Body of pancreas (tissue), 4 donors: ENCODE data around the gene ZBTB8A.

Experiments used
- CTCF ChIP-seq, 7 experiments: fragments of 450-650 bp in 4 of 7; fragments of 200-600 bp in 3 of 7; sonication (generic) in 3 of 7; IDR thresholded peaks; one replicate each; pipeline ENCODE4 v1.5.1; 2016 to 2019; ENCODE audit warnings: antibody characterized with exemption in 7 of 7
- POLR2A ChIP-seq, 3 donors: fragments of 450-650 bp; IDR thresholded peaks; one replicate each; pipeline ENCODE4 v1.6.1; 2016; ENCODE audit warnings: antibody characterized with exemption in 3 of 3, mild to moderate bottlenecking in 2 of 3

GRCh38 chr1:32622806-32623681, 83.8 kb downstream of the ZBTB8A start:
- no peak for TF ChIP-seq CTCF (IDR thresholded peaks at IDR 0.05)
- no peak for TF ChIP-seq POLR2A (IDR thresholded peaks at IDR 0.05)
